ENCODE measurements around the gene PDS5B.
"Not testable (repeated sequence)": the region's sequence is repeated elsewhere in the genome, so short reads cannot be mapped to it uniquely, and the experiment has no call there.

The PDS5B gene

DNA sequence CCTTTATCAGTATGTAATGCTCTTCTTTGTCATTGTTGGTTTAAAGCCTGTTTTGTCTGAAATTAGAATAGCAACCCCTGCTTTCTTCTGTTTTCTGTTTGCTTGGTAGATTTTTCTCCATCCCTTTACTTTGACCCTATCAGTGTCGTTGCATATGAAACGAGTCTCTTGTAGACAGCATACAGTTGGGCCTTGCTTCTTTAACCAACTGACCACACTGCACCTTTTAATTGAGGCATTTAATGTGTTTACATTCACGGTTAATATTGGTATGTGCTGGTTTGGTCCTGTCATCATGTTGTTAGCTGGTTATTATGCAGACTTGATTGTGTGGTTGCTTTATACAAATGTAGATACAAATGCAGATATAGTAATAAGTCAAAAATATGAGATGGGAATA lies 71.1 kb downstream of the PDS5B start:
- DNase-seq, result no peak

DNA sequence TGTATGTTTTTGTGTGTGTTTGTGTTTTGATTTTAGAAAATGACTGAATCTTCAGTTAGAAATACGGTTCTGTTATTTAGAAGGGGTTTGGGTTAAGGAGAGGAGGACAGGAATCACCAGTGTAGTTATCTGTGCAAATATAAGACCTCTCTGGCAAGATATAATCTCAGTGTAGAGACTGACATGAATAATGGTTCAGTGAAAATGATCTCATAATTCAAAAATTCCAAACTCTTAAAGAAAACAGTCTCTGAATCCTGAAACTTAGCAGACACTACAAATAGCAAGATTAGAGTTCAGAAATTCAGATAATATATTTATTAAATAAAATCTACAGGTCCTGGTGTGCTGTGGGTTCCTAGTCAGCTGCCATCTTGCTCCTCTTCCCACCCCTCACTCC lies 73.5 kb downstream of the PDS5B start:
- DNase-seq, result no peak

- no peak for DNase-seq
Observed at GRCh38 chr13:32660227-32660626, 74.0 kb downstream of the PDS5B start.

- no peak for DNase-seq
Observed at GRCh38 chr13:32661685-32662084, 75.4 kb downstream of the PDS5B start.

DNA sequence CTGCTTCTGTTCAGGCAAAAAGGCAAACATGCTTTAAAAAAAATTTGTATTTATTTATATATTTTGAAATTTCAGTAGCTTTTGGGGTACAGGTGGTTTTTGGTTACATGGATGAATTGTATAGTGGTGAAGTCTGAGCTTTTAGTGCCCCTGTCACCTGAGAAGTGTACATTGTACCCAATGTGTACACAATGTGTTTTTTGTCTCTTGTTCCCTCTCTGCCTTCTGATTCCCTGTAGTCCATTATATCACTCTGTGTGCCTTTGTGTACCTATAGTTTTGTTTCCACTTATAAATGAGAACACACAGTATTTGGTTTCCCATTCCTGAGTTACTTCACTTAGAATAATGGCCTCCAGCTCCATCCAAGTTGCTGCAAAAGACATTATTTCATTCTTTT lies 77.4 kb downstream of the PDS5B start:
- no peak for DNase-seq

- DNase-seq, result no peak
Observed at GRCh38 chr13:32666990-32667571, 80.8 kb downstream of the PDS5B start.

GRCh38 chr13:32669030-32669646 lies 82.9 kb downstream of the PDS5B start:
- no peak for DNase-seq

- no peak for DNase-seq
Observed at GRCh38 chr13:32674503-32674902, 88.3 kb downstream of the PDS5B start.

- no peak for DNase-seq
Observed at GRCh38 chr13:32676242-32676641, 90.0 kb downstream of the PDS5B start.

GRCh38 chr13:32682130-32682529 lies 95.9 kb downstream of the PDS5B start:
- no peak for DNase-seq

DNA sequence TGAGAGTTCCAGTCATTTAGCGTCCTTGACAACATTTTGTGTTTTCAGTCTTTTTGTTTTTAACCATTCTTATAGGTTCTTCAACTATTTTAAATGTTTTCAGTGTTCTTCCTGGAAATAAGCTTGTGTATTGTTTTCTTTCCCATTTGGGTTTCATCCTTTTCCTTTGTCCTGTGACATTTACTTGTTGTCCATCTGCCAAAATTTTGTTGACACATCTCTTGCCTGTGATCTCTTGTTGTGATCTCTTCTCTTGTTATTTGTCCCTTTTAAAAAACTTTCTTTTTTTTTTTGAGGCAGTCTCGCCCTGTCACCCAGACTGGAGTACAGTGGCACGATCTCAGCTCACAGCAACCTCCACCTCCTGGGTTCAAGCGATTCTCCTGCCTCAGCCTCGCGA lies 96.5 kb downstream of the PDS5B start:
- no peak for DNase-seq

DNA sequence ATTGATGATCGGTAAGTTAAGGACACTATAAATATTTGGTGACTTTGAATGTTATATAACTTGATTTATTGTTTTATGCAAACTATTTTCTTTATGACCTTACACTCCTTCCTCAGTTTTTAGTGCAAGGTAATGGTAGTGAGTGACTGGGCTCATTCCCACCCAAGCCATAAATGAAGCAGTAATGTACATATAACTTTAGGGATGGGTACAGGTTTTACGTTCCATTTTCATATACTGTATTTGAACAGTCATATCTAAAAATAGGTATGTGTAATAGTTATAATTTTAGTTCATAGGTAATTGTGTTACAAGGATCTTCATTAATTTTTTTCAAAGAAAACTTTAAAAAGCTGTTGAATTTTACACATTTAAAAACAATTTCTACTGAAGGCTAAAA lies 101.0 kb downstream of the PDS5B start:
- no peak for DNase-seq

DNA sequence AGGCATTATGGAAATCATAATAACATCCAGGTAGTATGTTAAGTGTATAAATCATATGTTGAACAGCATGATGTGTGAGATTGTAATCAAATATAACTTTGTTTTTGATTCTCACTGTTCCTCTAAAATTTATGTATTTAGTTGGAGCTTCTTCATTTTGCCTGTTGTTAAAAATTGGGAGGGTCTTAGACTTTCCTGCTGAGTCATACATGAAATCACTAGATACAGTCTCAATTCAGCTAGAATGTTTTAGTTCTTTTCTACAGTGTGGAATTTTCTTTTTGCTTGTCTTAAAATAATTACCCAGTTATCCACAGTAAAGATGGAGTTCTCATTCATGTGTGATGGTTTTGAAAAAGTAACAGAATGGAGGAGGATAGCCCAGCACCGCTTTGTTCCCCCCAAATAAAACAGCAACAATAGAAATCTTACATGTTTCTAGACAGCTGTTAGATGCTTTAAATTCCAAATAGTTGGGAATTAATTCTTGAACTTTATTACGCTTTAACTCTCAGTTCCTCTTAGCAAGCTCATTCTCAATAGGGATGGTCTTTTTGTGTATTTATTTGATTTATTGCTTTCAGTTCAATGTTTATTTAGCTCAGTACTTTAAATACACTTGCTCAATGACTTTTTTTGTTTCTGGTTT lies 109.5 kb downstream of the PDS5B start:
- no peak for DNase-seq

DNA sequence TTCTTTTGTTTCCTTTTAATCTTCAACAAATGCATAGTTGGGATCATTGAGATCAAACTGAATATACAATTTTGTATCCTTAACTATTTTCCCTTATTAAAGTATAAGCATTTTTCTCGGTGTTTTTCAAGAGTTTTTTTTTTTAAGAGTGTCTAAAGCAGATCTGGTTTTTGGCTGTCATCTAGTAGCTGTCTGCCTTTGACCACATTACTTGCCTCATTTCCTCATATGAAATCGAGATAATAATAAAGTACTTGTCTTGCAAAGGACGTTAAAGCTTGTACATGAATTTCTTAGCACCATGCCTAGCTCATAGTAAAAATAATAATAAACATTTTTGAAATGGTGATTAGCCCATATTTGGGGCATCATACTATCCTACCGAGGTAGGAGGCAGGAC lies 121.2 kb downstream of the PDS5B start:
- DNase-seq, result no peak

GRCh38 chr13:32713397-32713796 lies 127.1 kb downstream of the PDS5B start:
- DNase-seq, result no peak

GRCh38 chr13:32716201-32716600 lies 129.9 kb downstream of the PDS5B start:
- not testable (repeated sequence) for DNase-seq

- no peak for DNase-seq
Observed at GRCh38 chr13:32720026-32720425, 133.8 kb downstream of the PDS5B start.

DNA sequence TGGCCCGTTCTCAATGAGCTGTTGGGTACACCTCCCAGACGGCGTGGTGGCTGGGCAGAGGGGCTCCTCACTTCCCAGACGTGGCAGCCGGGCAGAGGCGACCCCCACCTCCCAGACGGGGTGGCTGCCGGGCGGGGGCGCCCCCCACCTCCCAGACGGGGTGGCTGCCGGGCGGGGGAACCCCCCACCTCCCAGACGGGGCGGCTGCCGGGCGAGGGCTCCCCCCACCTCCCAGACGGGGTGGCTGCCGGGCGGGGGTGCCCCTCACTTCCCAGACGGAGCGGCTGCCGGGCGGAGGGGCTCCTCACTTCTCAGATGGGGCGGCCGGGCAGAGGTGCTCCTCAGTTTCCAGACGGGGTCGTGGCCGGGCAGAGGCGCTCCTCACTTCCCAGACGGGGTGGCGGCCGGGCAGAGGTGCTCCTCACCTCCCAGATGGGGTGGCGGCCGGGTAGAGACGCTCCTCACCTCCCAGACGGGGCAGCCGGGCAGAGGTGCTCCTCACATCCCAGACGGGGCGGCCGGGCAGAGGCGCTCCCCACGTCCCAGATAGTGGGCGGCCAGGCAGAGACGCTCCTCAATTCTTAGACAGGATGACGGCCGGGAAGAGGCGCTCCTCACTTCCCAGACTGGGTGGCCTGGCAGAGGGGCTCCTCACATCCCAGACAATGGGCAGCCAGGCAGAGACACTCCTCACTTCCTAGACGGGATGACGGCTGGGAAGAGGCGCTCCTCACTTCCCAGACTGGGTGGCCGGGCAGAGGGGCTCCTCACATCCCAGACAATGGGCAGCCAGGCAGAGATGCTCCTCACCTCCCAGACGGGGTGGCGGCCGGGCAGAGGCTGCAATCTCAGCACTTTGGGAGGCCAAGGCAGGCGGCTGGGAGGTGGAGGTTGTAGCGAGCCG lies 135.1 kb downstream of the PDS5B start:
- DNase-seq, result not testable (repeated sequence)

- no peak for DNase-seq
Observed at GRCh38 chr13:32722340-32722739, 136.1 kb downstream of the PDS5B start.

GRCh38 chr13:32723987-32724386 lies 137.7 kb downstream of the PDS5B start:
- DNase-seq, result no peak

DNA sequence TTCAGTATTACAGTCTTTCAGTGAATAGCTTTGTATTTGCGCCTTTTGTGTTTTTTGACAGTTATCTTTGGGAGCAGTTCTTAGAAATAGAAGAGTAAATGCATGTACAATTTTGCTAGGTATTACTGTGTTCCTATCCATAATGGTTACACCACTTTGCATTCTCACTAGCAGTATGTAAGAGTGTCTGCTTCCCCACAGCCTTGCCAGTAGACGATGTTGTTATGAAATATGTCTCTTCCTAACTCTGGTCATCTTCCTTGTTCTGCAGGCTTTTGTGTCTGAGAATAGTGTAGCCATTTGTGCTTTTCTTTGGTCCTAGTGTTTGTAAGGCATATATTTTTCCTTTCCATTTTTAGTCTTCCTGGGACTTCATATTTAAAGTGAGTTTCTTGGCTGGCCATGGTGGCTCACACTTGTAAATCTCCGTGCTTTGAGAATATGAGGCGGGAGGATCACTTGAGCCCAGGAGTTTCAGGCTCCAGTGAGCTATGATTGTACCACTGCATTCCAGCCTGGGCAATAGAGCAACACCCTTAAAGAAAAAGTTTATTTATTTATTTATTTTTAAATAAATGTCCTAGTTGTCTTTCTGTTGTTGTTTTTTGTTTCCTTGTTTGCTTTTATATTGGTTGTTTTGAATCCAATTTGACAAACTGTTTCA lies 140.3 kb downstream of the PDS5B start:
- no peak for DNase-seq

- DNase-seq, result no peak
Observed at GRCh38 chr13:32728327-32728726, 142.1 kb downstream of the PDS5B start.

DNA sequence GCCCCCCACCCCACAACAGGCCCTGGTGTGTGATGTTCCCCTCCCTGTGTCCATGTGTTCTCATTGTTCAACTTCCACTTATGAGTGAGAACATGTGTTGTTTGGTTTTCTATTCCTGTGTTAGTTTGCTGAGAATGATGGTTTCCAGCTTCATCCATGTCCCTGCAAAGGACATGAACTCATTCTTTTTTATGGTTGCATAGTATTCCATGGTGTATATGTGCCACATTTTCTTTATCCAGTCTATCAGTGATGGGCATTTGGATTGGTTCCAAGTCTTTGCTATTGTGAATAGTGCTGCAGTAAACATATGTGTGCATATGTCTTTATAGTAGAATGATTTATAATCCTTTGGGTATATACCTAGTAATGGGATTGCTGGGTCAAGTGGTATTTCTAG lies 142.8 kb downstream of the PDS5B start:
- DNase-seq, result not testable (repeated sequence)
